Measurements from ENCODE around the gene ASCL1.

The ASCL1 gene

DNA sequence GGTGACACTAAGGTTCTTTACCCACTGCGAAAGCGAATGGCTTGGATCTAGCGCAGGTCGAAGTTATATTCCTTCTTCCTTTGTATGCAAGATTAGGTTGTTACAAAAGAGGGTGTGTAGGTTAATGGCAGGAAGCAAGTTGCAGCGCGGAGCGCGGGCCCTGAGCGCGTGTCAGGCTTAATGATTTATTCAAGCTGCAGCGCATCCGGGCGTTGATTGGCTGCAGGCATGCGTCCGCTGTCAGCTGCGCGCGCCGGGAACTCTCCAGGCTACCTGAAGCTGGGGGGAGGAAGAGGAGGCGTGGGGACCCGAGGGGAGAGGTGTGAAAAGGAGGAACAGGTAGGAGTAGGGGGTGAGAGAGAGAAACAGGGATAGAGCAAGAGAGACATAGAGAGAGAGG lies 7.4 kb downstream of the ASCL1 start:
- no peaks in the 10 kb centered on the region for H3K4me1 ChIP-seq (ENCODE audit: control insufficient read depth, insufficient read depth, low read length)
- no peak overlapping the region for H3K4me3 ChIP-seq (ENCODE audit: low read length)
- H3K9ac ChIP-seq (ENCODE audit: low read depth, low read length): no peak overlapping the region
- H3K36me3 ChIP-seq (ENCODE audit: insufficient read depth, low read length): no peaks in the 10 kb centered on the region
- H3K27me3 ChIP-seq (ENCODE audit: control insufficient read depth, insufficient read depth, low read length): peaks cover 61% of the 10 kb centered on the region
- no peak overlapping the region for H3K4me2 ChIP-seq (ENCODE audit: low read length)
- no peaks in the 10 kb centered on the region for H3K9me3 ChIP-seq (replicated peaks; ENCODE audit: low read length)

DNA sequence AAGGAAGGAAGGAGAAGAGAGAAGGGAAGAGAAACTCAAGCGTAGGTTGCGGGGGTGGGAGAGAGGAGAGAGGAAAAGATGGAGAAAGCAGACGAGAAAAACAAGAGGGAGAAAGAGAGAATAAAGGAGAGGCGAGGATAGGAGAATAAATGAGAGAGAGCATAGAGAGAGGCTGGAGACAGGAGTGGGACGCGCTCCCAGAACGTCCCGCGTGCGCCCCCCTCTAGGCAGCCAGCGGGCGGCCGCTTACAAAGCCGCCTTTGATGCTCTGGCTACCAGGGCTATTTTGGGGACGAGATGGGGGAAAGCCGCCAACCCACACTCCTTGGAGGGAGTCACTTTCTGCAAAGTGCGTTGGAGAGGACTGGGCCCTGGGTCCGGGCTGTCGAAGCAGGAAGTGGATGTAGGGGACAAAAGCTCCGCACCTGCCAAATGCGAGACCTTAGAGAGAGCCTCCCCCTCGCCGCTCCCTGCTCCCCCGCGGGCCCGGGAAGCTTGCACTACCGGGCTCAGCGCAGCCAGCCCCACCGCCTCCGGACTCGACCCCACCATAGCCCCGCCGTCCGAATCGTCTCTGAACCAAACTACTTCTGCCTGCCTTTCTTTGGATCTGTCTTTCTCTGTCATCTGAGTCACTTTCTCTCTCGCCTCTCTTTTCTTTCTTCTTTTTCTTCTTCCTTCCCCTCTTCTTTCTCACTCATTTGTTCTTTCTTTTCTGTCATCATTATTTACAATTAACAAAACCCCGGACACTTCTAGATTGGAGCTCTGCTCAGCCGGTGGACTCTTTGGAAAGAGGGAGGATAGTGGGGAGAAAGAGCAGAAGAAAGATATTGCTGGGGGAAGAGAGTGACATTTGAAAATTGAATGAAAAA lies 8.0 kb downstream of the ASCL1 start:
- Histone ChIP-seq H3K4me1 (ENCODE audit: control insufficient read depth, insufficient read depth, low read length) (no peaks in the 10 kb centered on the region), H3K9me3 (replicated peaks; ENCODE audit: low read length) (no peaks in the 10 kb centered on the region), H3K36me3 (ENCODE audit: insufficient read depth, low read length) (no peaks in the 10 kb centered on the region), H3K9ac (ENCODE audit: low read depth, low read length) (no peak overlapping the region), H3K4me2 (ENCODE audit: low read length) (no peak overlapping the region), H3K27me3 (ENCODE audit: control insufficient read depth, insufficient read depth, low read length) (peaks cover 55% of the 10 kb centered on the region), H3K4me3 (ENCODE audit: low read length) (no peak overlapping the region)

DNA sequence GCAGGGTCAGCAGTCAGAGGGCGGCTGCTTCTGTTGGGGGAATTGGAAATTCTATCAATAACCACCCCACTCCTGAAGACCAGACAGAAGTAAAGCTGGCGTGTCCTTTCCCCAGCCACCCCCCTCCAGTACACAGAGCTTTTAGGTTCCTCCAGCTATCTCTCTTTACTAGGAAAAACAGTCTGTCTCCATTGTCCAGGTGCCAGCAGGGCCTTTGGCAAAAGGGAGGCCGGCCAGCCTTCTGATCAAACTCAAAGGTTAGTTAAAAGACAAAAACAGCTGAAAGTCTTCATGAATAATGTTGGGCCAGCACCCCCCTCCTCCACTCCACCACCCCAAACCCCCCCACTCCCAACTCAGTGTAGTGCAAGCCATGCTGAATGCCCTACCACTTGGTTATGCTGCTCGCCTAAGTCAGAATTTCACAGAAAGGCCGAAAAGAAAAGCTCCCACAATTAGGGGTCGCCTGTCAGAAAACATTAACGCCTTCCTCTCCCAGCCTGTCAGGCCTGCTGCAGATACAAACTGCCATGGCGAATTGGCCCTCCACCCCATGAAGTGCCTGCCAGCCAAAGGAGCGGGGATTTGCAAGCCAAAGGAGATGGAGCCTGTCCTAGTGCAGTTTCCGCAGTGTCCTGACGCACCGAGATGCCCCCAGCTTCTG lies 8.9 kb downstream of the ASCL1 start:
- no peak overlapping the region for H3K9ac ChIP-seq (ENCODE audit: low read depth, low read length)
- peaks cover 47% of the 10 kb centered on the region for H3K27me3 ChIP-seq (ENCODE audit: control insufficient read depth, insufficient read depth, low read length)
- no peaks in the 10 kb centered on the region for H3K36me3 ChIP-seq (ENCODE audit: insufficient read depth, low read length)
- no peaks in the 10 kb centered on the region for H3K9me3 ChIP-seq (replicated peaks; ENCODE audit: low read length)
- H3K4me1 ChIP-seq (ENCODE audit: control insufficient read depth, insufficient read depth, low read length): no peaks in the 10 kb centered on the region
- H3K4me3 ChIP-seq (ENCODE audit: low read length): no peak overlapping the region
- H3K4me2 ChIP-seq (ENCODE audit: low read length): no peak overlapping the region

DNA sequence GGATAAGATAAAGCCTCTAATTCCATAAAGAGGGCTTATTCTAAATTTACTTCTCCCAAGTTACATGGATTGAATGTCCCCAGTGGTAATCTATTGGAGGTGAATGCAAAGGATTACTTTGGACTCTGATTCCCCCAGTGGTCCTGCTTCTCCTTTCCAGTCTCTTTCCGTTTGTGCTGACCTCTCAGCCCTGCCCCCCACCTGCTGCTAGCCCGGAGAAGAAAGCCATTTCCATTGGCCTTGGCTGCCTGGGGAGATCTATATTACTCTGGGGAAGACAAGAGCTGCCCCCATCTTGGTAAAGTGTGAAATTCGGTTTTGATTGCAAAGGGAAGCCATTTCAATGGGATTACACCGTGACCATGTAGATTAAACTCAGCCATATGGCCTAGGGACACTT lies 13.3 kb downstream of the ASCL1 start:
- H3K4me2 ChIP-seq (ENCODE audit: low read length): no peak overlapping the region
- peaks cover 5% of the 10 kb centered on the region for H3K27me3 ChIP-seq (ENCODE audit: control insufficient read depth, insufficient read depth, low read length)

DNA sequence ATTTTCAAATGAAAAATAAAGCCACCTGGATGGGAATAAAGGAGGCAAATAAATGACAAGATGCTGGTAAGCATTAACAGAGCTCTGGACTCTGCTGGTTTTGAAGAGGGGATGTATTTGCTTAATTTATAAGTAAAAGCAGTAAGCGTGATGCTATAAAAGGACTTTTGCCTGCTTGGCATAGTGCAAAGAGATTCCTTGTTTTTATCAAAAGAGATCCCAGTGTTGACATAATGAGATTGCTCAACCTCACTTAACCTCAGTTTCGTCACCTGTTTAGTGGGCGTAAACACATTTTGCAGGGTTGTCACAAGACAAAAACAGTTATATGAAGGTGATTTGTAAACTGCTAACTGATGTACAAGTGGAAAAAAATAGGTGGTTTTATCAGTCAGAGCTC lies 13.8 kb downstream of the ASCL1 start:
- H3K4me1 ChIP-seq (ENCODE audit: control insufficient read depth, insufficient read depth, low read length): no peaks in the 10 kb centered on the region
- no peak overlapping the region for H3K4me3 ChIP-seq (ENCODE audit: low read length)
- no peak overlapping the region for H3K4me2 ChIP-seq (ENCODE audit: low read length)
- no peaks in the 10 kb centered on the region for H3K9me3 ChIP-seq (replicated peaks; ENCODE audit: low read length)
- peaks cover 5% of the 10 kb centered on the region for H3K27me3 ChIP-seq (ENCODE audit: control insufficient read depth, insufficient read depth, low read length)
- no peak overlapping the region for H3K9ac ChIP-seq (ENCODE audit: low read depth, low read length)
- H3K36me3 ChIP-seq (ENCODE audit: insufficient read depth, low read length): no peaks in the 10 kb centered on the region

More for the DNA sequence above, 13.3 kb downstream of the ASCL1 start:
- H3K36me3 ChIP-seq (ENCODE audit: insufficient read depth, low read length): no peaks in the 10 kb centered on the region
- H3K4me3 ChIP-seq (ENCODE audit: low read length): no peak overlapping the region
- H3K4me1 ChIP-seq (ENCODE audit: control insufficient read depth, insufficient read depth, low read length): no peaks in the 10 kb centered on the region
- no peak overlapping the region for H3K9ac ChIP-seq (ENCODE audit: low read depth, low read length)
- no peaks in the 10 kb centered on the region for H3K9me3 ChIP-seq (replicated peaks; ENCODE audit: low read length)

DNA sequence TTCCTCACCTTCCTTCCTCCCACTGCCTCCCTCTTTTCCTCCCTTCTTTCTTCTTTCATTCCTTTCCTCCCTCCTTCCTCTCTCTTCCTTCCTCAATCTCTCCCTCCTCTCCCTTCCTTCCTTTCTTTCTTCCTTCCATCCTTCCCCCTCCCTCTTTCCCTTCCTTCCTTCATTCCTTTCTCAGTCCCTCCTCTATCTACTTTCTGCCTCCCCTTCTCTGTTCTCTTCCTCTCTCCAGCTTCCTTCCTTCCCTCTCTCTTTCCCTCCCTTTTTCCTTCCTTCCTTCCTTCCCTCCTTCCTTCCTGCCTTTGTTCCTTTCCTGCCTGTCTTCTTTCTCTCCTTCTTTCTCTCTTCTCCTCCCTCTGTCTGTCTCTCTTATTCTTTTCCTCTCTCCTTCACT lies 16.1 kb downstream of the ASCL1 start:
- Histone ChIP-seq H3K9me3 (replicated peaks; ENCODE audit: low read length) (no peaks in the 10 kb centered on the region), H3K36me3 (ENCODE audit: insufficient read depth, low read length) (no peaks in the 10 kb centered on the region), H3K4me3 (ENCODE audit: low read length) (no peak overlapping the region), H3K4me2 (ENCODE audit: low read length) (no peak overlapping the region), H3K9ac (ENCODE audit: low read depth, low read length) (no peak overlapping the region), H3K4me1 (ENCODE audit: control insufficient read depth, insufficient read depth, low read length) (no peaks in the 10 kb centered on the region), H3K27me3 (ENCODE audit: control insufficient read depth, insufficient read depth, low read length) (no peaks in the 10 kb centered on the region)

- Histone ChIP-seq H3K9me3 (replicated peaks; ENCODE audit: low read length) (no peaks in the 10 kb centered on the region), H3K4me1 (ENCODE audit: control insufficient read depth, insufficient read depth, low read length) (no peaks in the 10 kb centered on the region), H3K9ac (ENCODE audit: low read depth, low read length) (no peak overlapping the region), H3K27me3 (ENCODE audit: control insufficient read depth, insufficient read depth, low read length) (no peaks in the 10 kb centered on the region), H3K4me2 (ENCODE audit: low read length) (no peak overlapping the region), H3K36me3 (ENCODE audit: insufficient read depth, low read length) (no peaks in the 10 kb centered on the region), H3K4me3 (ENCODE audit: low read length) (no peak overlapping the region)
Measured at GRCh38 chr12:102976609-102977280, 19.3 kb downstream of the ASCL1 start.

- Histone ChIP-seq H3K4me3 (ENCODE audit: low read length) (no peak overlapping the region), H3K4me1 (ENCODE audit: control insufficient read depth, insufficient read depth, low read length) (no peaks in the 10 kb centered on the region), H3K36me3 (ENCODE audit: insufficient read depth, low read length) (no peaks in the 10 kb centered on the region), H3K9ac (ENCODE audit: low read depth, low read length) (no peak overlapping the region), H3K27me3 (ENCODE audit: control insufficient read depth, insufficient read depth, low read length) (no peaks in the 10 kb centered on the region), H3K9me3 (replicated peaks; ENCODE audit: low read length) (no peaks in the 10 kb centered on the region), H3K4me2 (ENCODE audit: low read length) (no peak overlapping the region)
Measured at GRCh38 chr12:102977945-102978706, 20.7 kb downstream of the ASCL1 start.

DNA sequence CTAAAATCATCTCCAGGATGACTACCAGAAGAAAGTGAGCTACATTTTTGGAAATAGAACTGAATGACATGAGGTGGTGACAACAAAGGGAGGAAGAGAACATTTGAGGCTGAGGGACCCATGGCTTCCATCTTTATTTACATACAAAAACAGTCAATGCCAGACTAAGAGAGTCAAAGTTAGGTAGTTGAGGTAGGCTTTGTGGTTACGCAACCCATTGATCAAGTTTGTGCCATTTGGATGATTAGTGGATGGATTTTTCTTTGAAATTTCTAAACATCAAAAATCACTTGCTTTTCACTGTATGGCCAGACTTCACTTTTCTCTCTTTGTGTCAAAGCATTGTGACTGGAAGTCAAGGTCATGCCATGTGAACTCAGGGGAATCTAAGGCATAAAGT lies 22.9 kb downstream of the ASCL1 start:
- H3K9me3 ChIP-seq (replicated peaks; ENCODE audit: low read length): no peaks in the 10 kb centered on the region
- H3K4me2 ChIP-seq (ENCODE audit: low read length): no peak overlapping the region
- no peaks in the 10 kb centered on the region for H3K27me3 ChIP-seq (ENCODE audit: control insufficient read depth, insufficient read depth, low read length)
- no peaks in the 10 kb centered on the region for H3K36me3 ChIP-seq (ENCODE audit: insufficient read depth, low read length)
- no peak overlapping the region for H3K9ac ChIP-seq (ENCODE audit: low read depth, low read length)
- H3K4me3 ChIP-seq (ENCODE audit: low read length): no peak overlapping the region
- no peaks in the 10 kb centered on the region for H3K4me1 ChIP-seq (ENCODE audit: control insufficient read depth, insufficient read depth, low read length)

GRCh38 chr12:102990419-102990818 lies 32.9 kb downstream of the ASCL1 start:
- Histone ChIP-seq H3K4me3 (ENCODE audit: low read length) (no peak overlapping the region), H3K4me1 (ENCODE audit: control insufficient read depth, insufficient read depth, low read length) (no peaks in the 10 kb centered on the region), H3K36me3 (ENCODE audit: insufficient read depth, low read length) (no peaks in the 10 kb centered on the region), H3K9ac (ENCODE audit: low read depth, low read length) (no peak overlapping the region), H3K9me3 (replicated peaks; ENCODE audit: low read length) (no peaks in the 10 kb centered on the region), H3K27me3 (ENCODE audit: control insufficient read depth, insufficient read depth, low read length) (no peaks in the 10 kb centered on the region), H3K4me2 (ENCODE audit: low read length) (no peak overlapping the region)

- no peak overlapping the region for H3K4me3 ChIP-seq (ENCODE audit: low read length)
- H3K27me3 ChIP-seq (ENCODE audit: control insufficient read depth, insufficient read depth, low read length): no peaks in the 10 kb centered on the region
- no peaks in the 10 kb centered on the region for H3K4me1 ChIP-seq (ENCODE audit: control insufficient read depth, insufficient read depth, low read length)
- no peaks in the 10 kb centered on the region for H3K9me3 ChIP-seq (replicated peaks; ENCODE audit: low read length)
- H3K4me2 ChIP-seq (ENCODE audit: low read length): no peak overlapping the region
- no peak overlapping the region for H3K9ac ChIP-seq (ENCODE audit: low read depth, low read length)
- H3K36me3 ChIP-seq (ENCODE audit: insufficient read depth, low read length): no peaks in the 10 kb centered on the region
Measured at GRCh38 chr12:102992297-102992696, 34.8 kb downstream of the ASCL1 start.

Measured in skeletal muscle satellite cell (primary cell).